Gastroesophageal sphincter (tissue), 3 donors: Measurements from ENCODE around the gene RNF144A.

ENCODE experiments used
- EP300 ChIP-seq: sonication (generic); formaldehyde crosslinking; IDR thresholded peaks from one replicate; pipeline ENCODE4 v1.6.1; 2017; ENCODE audit warnings: antibody characterized with exemption, mild to moderate bottlenecking
- POLR2A ChIP-seq, 2 donors: fragments of 450-650 bp; IDR thresholded peaks; one replicate each; pipeline ENCODE4 v1.6.1; 2017; ENCODE audit warnings: antibody characterized with exemption in 2 of 2, mild to moderate bottlenecking in 2 of 2, moderate library complexity in 1 of 2
- POLR2AphosphoS5 ChIP-seq: sonication (generic); formaldehyde crosslinking; IDR thresholded peaks from one replicate; pipeline ENCODE4 v1.6.1; 2017; ENCODE audit warnings: antibody characterized with exemption
- TF ChIP-seq, protein P1 (sequence below), 4 experiments: fragments of 200-600 bp in 2 of 4; fragments of 450-650 bp in 2 of 4; sonication (generic) in 1 of 4; IDR thresholded peaks; one replicate each; pipeline ENCODE4 v1.5.1; 2017 to 2019; ENCODE audit warnings: antibody characterized with exemption in 4 of 4, mild to moderate bottlenecking in 2 of 4, moderate library complexity in 2 of 4

DNA sequence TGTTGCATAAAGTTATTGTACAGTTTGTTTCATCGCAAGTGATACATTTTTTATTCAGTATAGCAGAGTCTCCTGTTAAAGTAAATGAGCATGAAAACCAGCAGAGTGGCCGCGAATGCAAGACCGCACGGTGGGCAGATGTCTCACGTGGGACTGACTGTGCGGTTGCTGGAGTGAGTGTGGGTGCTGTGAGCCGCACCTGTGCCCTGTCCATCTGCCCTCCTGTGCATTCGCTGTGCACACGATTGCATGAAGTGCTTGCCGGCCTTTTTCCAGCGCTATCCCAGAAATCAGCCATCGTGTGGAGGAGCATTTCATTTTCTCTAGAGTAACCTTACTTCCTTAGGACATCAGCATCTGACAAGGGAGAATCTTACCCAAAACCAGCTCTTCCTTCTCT lies 118.7 kb downstream of the RNF144A start:
- TF ChIP-seq, protein P1, sequence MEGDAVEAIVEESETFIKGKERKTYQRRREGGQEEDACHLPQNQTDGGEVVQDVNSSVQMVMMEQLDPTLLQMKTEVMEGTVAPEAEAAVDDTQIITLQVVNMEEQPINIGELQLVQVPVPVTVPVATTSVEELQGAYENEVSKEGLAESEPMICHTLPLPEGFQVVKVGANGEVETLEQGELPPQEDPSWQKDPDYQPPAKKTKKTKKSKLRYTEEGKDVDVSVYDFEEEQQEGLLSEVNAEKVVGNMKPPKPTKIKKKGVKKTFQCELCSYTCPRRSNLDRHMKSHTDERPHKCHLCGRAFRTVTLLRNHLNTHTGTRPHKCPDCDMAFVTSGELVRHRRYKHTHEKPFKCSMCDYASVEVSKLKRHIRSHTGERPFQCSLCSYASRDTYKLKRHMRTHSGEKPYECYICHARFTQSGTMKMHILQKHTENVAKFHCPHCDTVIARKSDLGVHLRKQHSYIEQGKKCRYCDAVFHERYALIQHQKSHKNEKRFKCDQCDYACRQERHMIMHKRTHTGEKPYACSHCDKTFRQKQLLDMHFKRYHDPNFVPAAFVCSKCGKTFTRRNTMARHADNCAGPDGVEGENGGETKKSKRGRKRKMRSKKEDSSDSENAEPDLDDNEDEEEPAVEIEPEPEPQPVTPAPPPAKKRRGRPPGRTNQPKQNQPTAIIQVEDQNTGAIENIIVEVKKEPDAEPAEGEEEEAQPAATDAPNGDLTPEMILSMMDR (IDR thresholded peaks at IDR 0.05): no peak
- TF ChIP-seq POLR2AphosphoS5 (no peak), POLR2A (IDR thresholded peaks at IDR 0.05) (no peak), EP300 (no peak)
